Sigmoid colon (tissue), 7 donors: Measurements from ENCODE around the gene TUBA1C. TPM values are rescaled to one million over a fixed set of nuclear protein-coding genes. Genes with fewer than 3 reads are reported as not detected.

Experiments used
- DNase-seq: peaks from one replicate; pipeline ENCODE4 v3.0.0-alpha.2; 2019
- H3K27ac ChIP-seq, 4 donors: fragments of 200-600 bp; sonication (generic); one replicate each; pipeline ENCODE4 v1.5.1; 2016 to 2019; ENCODE audit warnings: mild to moderate bottlenecking in 1 of 4
- H3K27me3 ChIP-seq, 3 donors: fragments of 200-600 bp; sonication (generic); one replicate each; pipeline ENCODE4 v1.5.1; 2019; ENCODE audit warnings: mild to moderate bottlenecking in 1 of 3
- H3K36me3 ChIP-seq, 4 donors: fragments of 200-600 bp; sonication (generic); one replicate each; pipeline ENCODE4 v1.5.1; 2016 to 2019
- H3K4me1 ChIP-seq, 4 donors: fragments of 200-600 bp; sonication (generic); one replicate each; pipeline ENCODE4 v1.5.1; 2017 to 2019
- H3K4me3 ChIP-seq, 4 donors: fragments of 200-600 bp; sonication (generic); one replicate each; pipeline ENCODE4 v1.5.1; 2017 to 2019; ENCODE audit warnings: mild to moderate bottlenecking in 2 of 4, moderate library complexity in 1 of 4
- H3K9me3 ChIP-seq, 4 donors: fragments of 200-600 bp in 3 of 4; sonication (generic) in 3 of 4; one replicate each; pipeline versions ENCODE4 v1.5.1 to v1.6.1; 2013 to 2019
- CTCF ChIP-seq, 4 experiments: fragments of 450-650 bp in 3 of 4; fragments of 200-600 bp in 1 of 4; IDR thresholded peaks; one replicate each; pipeline ENCODE4 v1.5.1; 2016 to 2019; ENCODE audit warnings: antibody characterized with exemption in 4 of 4, mild to moderate bottlenecking in 3 of 4, moderate library complexity in 2 of 4
- EP300 ChIP-seq, 4 donors: sonication (generic); formaldehyde crosslinking; IDR thresholded peaks; one replicate each; pipeline ENCODE4 v1.6.1; 2017; ENCODE audit warnings: antibody characterized with exemption in 4 of 4
- POLR2A ChIP-seq, 2 donors: fragments of 450-650 bp; IDR thresholded peaks; one replicate each; pipeline ENCODE4 v1.6.1; 2016; ENCODE audit warnings: antibody characterized with exemption in 2 of 2, mild to moderate bottlenecking in 2 of 2, moderate library complexity in 2 of 2
- POLR2AphosphoS5 ChIP-seq, 4 donors: sonication (generic); formaldehyde crosslinking; IDR thresholded peaks; one replicate each; pipeline ENCODE4 v1.6.1; 2017; ENCODE audit warnings: antibody characterized with exemption in 4 of 4
- WGBS, 2 donors: extraction: QIAGEN DNeasy Blood & Tissue Kit; methylation state at CpG; one replicate each; pipeline ENCODE4 v1.1.7; 2013; 5-methylcytosine and 5-hydroxymethylcytosine counted together
- intact Hi-C: fragments of 100-400 bp; cut with DNase I; formaldehyde crosslinking; loops from one replicate; pipeline ENCODE4 v1.15.1; 2023
- polyA plus RNA-seq, 3 donors: library from polyadenylated mRNA; stranded (reverse); fragments of 200-250 nt; gene quantifications; one replicate each; pipeline ENCODE4 v1.2.3, GENCODE V29; 2013
- total RNA-seq, 4 donors: library from RNA; depleted of rRNA; stranded (reverse); fragments of >200 nt; gene quantifications; one replicate each; pipeline ENCODE4 v1.1.0, GENCODE V29; 2016
- donor health status: healthy with polysubstance abuse.
- donor health status: Bipolar disorder and iron deficiency.
- donor health status: healthy.

TUBA1C gene
- total and polyA plus RNA-seq, 7 donors: 54.8 to 694 (median 108) TPM

GRCh38 chr12:49230176-49230804, 34.6 kb upstream of the TUBA1C start:
- intact Hi-C loops: no loop called here
- H3K27ac ChIP-seq: no peak overlapping the region
- H3K9me3 ChIP-seq: no peaks in the 10 kb centered on the region
- H3K36me3 ChIP-seq: no peaks in the 10 kb centered on the region
- peaks cover 0 to 32% (median 29%) of the 10 kb centered on the region in 4 donors for H3K4me1 ChIP-seq
- WGBS, 2 donors: 41 to 77% methylated on average over 6 of the region's 6 CpGs
- no peak for DNase-seq
- H3K27me3 ChIP-seq: no peaks in the 10 kb centered on the region
- no peak for TF ChIP-seq EP300 (IDR thresholded peaks at IDR 0.05)
- no peak for TF ChIP-seq POLR2A (IDR thresholded peaks at IDR 0.05)
- no peak for TF ChIP-seq CTCF (IDR thresholded peaks at IDR 0.05)
- TF ChIP-seq POLR2AphosphoS5 (IDR thresholded peaks at IDR 0.05): no peak
- no peak overlapping the region for H3K4me3 ChIP-seq

GRCh38 chr12:49230805-49231194, 34.1 kb upstream of the TUBA1C start:
- H3K4me1 ChIP-seq: peaks cover 0 to 30% (median 27%) of the 10 kb centered on the region in 4 donors
- H3K36me3 ChIP-seq: no peaks in the 10 kb centered on the region
- TF ChIP-seq POLR2AphosphoS5 (IDR thresholded peaks at IDR 0.05): no peak
- no peak for TF ChIP-seq EP300 (IDR thresholded peaks at IDR 0.05)
- no peak for TF ChIP-seq CTCF (IDR thresholded peaks at IDR 0.05)
- TF ChIP-seq POLR2A (IDR thresholded peaks at IDR 0.05): no peak
- no peak overlapping the region for H3K4me3 ChIP-seq
- H3K27ac ChIP-seq: peak overlapping the region in 2 of 4 donors; percentile 92 to 94
- 63 to 78% methylated on average over 3 of the region's 3 CpGs for whole genome bisulfite sequencing, 2 donors
- no peaks in the 10 kb centered on the region for H3K9me3 ChIP-seq
- intact Hi-C loops: no loop called here
- no peaks in the 10 kb centered on the region for H3K27me3 ChIP-seq
- no peak for DNase-seq

- H3K27me3 ChIP-seq: no peaks in the 10 kb centered on the region
- 78 to 82% methylated on average over 9 of the region's 9 CpGs for WGBS, 2 donors
- H3K9me3 ChIP-seq: no peaks in the 10 kb centered on the region
- TF ChIP-seq POLR2AphosphoS5 (IDR thresholded peaks at IDR 0.05): peak in 1 of 4 donors; percentile 53
- TF ChIP-seq CTCF (IDR thresholded peaks at IDR 0.05): no peak
- intact Hi-C loops: no loop called here
- H3K4me1 ChIP-seq: peaks cover 0 to 30% (median 27%) of the 10 kb centered on the region in 4 donors
- no peak for DNase-seq
- peak overlapping the region; percentile 85 to 94 (median 88) for H3K27ac ChIP-seq
- H3K4me3 ChIP-seq: peak overlapping the region in 1 of 4 donors; percentile 54
- H3K36me3 ChIP-seq: no peaks in the 10 kb centered on the region
These were observed 32.8 kb upstream of the TUBA1C start for GRCh38 chr12:49231878-49232655.

GRCh38 chr12:49232940-49233841, 31.7 kb upstream of the TUBA1C start:
- intact Hi-C loops: no loop called here
- H3K27ac ChIP-seq: peak overlapping the region; percentile 85 to 94 (median 88)
- TF ChIP-seq POLR2A (IDR thresholded peaks at IDR 0.05) (no peak), POLR2AphosphoS5 (IDR thresholded peaks at IDR 0.05) (peak in 3 of 4 donors; percentile 20 to 78 (median 67)), EP300 (IDR thresholded peaks at IDR 0.05) (no peak), CTCF (IDR thresholded peaks at IDR 0.05) (peak in 1 of 4 experiments; percentile 30)

More at GRCh38 chr12:49232940-49233841, 31.7 kb upstream of the TUBA1C start:
- Histone ChIP-seq H3K27me3 (no peaks in the 10 kb centered on the region), H3K36me3 (no peaks in the 10 kb centered on the region), H3K4me1 (peaks cover 0 to 30% (median 27%) of the 10 kb centered on the region in 4 donors), H3K9me3 (no peaks in the 10 kb centered on the region), H3K4me3 (peak overlapping the region in 3 of 4 donors; percentile 51 to 59 (median 54))
- DNase-seq: peak; percentile 80
- WGBS, 2 donors: 71 to 84% methylated on average over 25 of the region's 25 CpGs
